Activated T-helper 1 cell treated with anti-CD3 and anti-CD28 coated beads, Interleukin-2, amount 50 U/mL, for 16 hours (primary cell): ENCODE data around the gene SMPD3.

Experiments used
- DNase-seq, 2 donors: peaks; one replicate each; pipeline ENCODE4 v3.0.0-alpha.2; 2020; ENCODE audit warnings: low read depth in 1 of 2, low spot score in 1 of 2

SMPD3 gene

GRCh38 chr16:68359398-68360191 lies 88.7 kb downstream of the SMPD3 start:
- DNase-seq, result no peak

- no peak for DNase-seq
Measured at GRCh38 chr16:68358951-68359350, 89.4 kb downstream of the SMPD3 start.

GRCh38 chr16:68357923-68358322 lies 90.4 kb downstream of the SMPD3 start:
- DNase-seq, result no peak

GRCh38 chr16:68357521-68357922 lies 90.8 kb downstream of the SMPD3 start:
- no peak for DNase-seq

GRCh38 chr16:68356919-68357286 lies 91.4 kb downstream of the SMPD3 start:
- DNase-seq, result no peak

GRCh38 chr16:68356249-68356918 lies 91.9 kb downstream of the SMPD3 start:
- DNase-seq, result peak; percentile 29 to 35

GRCh38 chr16:68355447-68356248 lies 92.7 kb downstream of the SMPD3 start:
- DNase-seq, result no peak

GRCh38 chr16:68354816-68355215 lies 93.5 kb downstream of the SMPD3 start:
- no peak for DNase-seq

- no peak for DNase-seq
Measured at GRCh38 chr16:68353366-68353765, 94.9 kb downstream of the SMPD3 start.

- no peak for DNase-seq
Measured at GRCh38 chr16:68351991-68352431, 96.3 kb downstream of the SMPD3 start.

- no peak for DNase-seq
Measured at GRCh38 chr16:68351463-68351862, 96.8 kb downstream of the SMPD3 start.

GRCh38 chr16:68350813-68351350 lies 97.4 kb downstream of the SMPD3 start:
- DNase-seq, result no peak

- DNase-seq, result no peak
Measured at GRCh38 chr16:68349838-68350410, 98.4 kb downstream of the SMPD3 start.

GRCh38 chr16:68348639-68349445 lies 99.5 kb downstream of the SMPD3 start:
- DNase-seq, result no peak

GRCh38 chr16:68347605-68348004 lies 100.7 kb downstream of the SMPD3 start:
- DNase-seq, result no peak

GRCh38 chr16:68346892-68347480 lies 101.3 kb downstream of the SMPD3 start:
- no peak for DNase-seq

- no peak for DNase-seq
Measured at GRCh38 chr16:68345958-68346635, 102.2 kb downstream of the SMPD3 start.

- DNase-seq, result no peak
Measured at GRCh38 chr16:68345351-68345810, 102.9 kb downstream of the SMPD3 start.

- DNase-seq, result no peak
Measured at GRCh38 chr16:68344252-68344651, 104.1 kb downstream of the SMPD3 start.
